ENCODE data around the gene DKK2.

DNA sequence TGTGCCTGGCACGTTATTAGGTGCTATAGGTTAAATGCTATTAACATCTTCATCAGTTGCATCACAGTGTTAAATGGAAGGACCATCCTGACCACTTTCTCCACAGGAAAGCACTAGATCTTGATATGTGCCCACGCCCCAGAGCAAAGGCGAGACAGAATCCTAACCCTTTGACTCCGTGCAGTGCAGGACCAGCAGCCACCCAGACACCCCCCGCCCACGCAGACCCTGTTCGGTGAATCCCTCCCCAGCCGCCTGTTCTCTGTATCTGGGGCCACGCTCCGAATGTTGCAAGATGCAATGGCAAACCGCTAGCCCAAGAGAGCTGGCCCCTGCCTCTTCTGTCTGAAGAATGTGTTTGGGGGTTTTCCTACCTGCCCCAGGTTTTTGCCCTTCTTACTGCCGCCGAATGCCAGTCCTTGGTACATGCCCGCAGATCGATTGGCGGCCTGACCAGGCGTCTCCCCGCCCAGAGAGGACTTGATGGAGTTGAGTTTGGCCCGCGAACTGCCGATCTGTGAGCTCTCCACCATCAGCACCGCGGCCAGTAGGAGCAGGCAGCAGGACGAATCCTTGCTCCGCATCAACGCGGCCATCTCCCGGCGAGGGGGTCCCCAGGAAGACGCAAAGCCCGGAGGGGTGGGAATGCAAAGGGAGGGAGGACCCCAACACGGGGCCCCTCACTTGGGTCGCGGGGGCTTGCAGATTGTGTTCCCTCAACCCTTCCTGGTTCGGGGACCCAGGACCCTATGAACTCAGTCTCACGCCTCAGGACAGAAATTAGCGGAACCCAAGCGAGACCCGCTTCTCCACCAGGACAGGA lies 906 bp downstream of the DKK2 start:
- TF ChIP-seq POLR2A (IDR thresholded peaks at IDR 0.05; ENCODE audit: low read length): no peak
- no peak for TF ChIP-seq GATA1 (IDR thresholded peaks at IDR 0.05; ENCODE audit: low read depth, low read length)

Measured in erythroblast (primary cell).